GM12873 (cell line): ENCODE results near the gene CD300LD.
A peak's percentile ranks its signal among the peaks of the same experiment; 100 is the strongest.

Experiments
- CTCF ChIP-seq: IDR thresholded peaks from 2 replicates; pipeline ENCODE4 v1.5.1; 2012; ENCODE audit warnings: low read depth, mild to moderate bottlenecking, moderate library complexity, low read length, control low read depth; ENCODE audit not compliant: insufficient read depth; ENCODE audit errors: missing control alignments

Gene CD300LD

GRCh38 chr17:74604200-74604599 is 12.1 kb upstream of the CD300LD start:
- no peak for TF ChIP-seq CTCF

GRCh38 chr17:74603746-74604145 is 11.7 kb upstream of the CD300LD start:
- TF ChIP-seq CTCF: no peak

- no peak for TF ChIP-seq CTCF
Observed at GRCh38 chr17:74603037-74603635, 11.1 kb upstream of the CD300LD start.

GRCh38 chr17:74601944-74602572 is 10.0 kb upstream of the CD300LD start:
- peak; percentile 72 for TF ChIP-seq CTCF

- TF ChIP-seq CTCF: no peak
Observed at GRCh38 chr17:74599448-74599939, 7.4 kb upstream of the CD300LD start.

GRCh38 chr17:74599023-74599399 is 6.9 kb upstream of the CD300LD start:
- TF ChIP-seq CTCF: no peak

GRCh38 chr17:74598346-74599022 is 6.4 kb upstream of the CD300LD start:
- no peak for TF ChIP-seq CTCF
